Esophagus muscularis mucosa (tissue), 4 donors: ENCODE data around the gene TRAPPC12. TPM values are rescaled to one million over a fixed set of nuclear protein-coding genes. Genes with fewer than 3 reads are reported as not detected.
A peak's percentile ranks its signal among the peaks of the same experiment; 100 is the strongest.

ENCODE experiments used
- DNase-seq: peaks from one replicate; pipeline ENCODE4 v3.0.0-alpha.2; 2017; ENCODE audit errors: extremely low spot score
- H3K27ac ChIP-seq, 4 donors: fragments of 200-600 bp; sonication (generic); replicated peaks in 1 of 4; 1 replicate in 3 of 4; 2 replicates in 1 of 4; pipeline ENCODE4 v1.5.1; 2016 to 2019; ENCODE audit warnings: mild to moderate bottlenecking in 1 of 4
- H3K27me3 ChIP-seq, 4 donors: fragments of 200-600 bp; sonication (generic); one replicate each; pipeline versions ENCODE4 v1.5.1 to v1.6.0; 2016 to 2019
- H3K36me3 ChIP-seq, 4 donors: fragments of 200-600 bp; sonication (generic); one replicate each; pipeline ENCODE4 v1.5.1; 2016 to 2019
- H3K4me1 ChIP-seq, 4 donors: fragments of 200-600 bp; sonication (generic); one replicate each; pipeline ENCODE4 v1.5.1; 2016 to 2019
- H3K4me3 ChIP-seq, 4 donors: fragments of 200-600 bp; sonication (generic); 1 replicate in 2 of 4; 2 replicates in 2 of 4; pipeline ENCODE4 v1.5.1; 2016 to 2019; ENCODE audit warnings: mild to moderate bottlenecking in 4 of 4, moderate library complexity in 1 of 4
- H3K9me3 ChIP-seq, 4 donors: fragments of 200-600 bp; sonication (generic); 1 replicate in 3 of 4; 2 replicates in 1 of 4; pipeline ENCODE4 v1.5.1; 2016 to 2019
- CTCF ChIP-seq, 3 experiments: fragments of 200-600 bp in 2 of 3; fragments of 450-650 bp in 1 of 3; sonication (generic) in 2 of 3; IDR thresholded peaks; one replicate each; pipeline ENCODE4 v1.5.1; 2017 to 2019; ENCODE audit warnings: antibody characterized with exemption in 3 of 3, mild to moderate bottlenecking in 2 of 3, moderate library complexity in 1 of 3
- EP300 ChIP-seq: sonication (generic); formaldehyde crosslinking; IDR thresholded peaks from one replicate; pipeline ENCODE4 v1.6.1; 2017; ENCODE audit warnings: antibody characterized with exemption
- POLR2A ChIP-seq: fragments of 450-650 bp; IDR thresholded peaks from one replicate; pipeline ENCODE4 v1.6.1; 2017; ENCODE audit warnings: antibody characterized with exemption, moderate library complexity, mild to moderate bottlenecking, low read depth
- POLR2AphosphoS5 ChIP-seq, 2 donors: sonication (generic); formaldehyde crosslinking; IDR thresholded peaks; one replicate each; pipeline ENCODE4 v1.6.1; 2017; ENCODE audit warnings: antibody characterized with exemption in 2 of 2
- WGBS: methylation state at CpG from one replicate; pipeline ENCODE4 v1.1.5; 2018; 5-methylcytosine and 5-hydroxymethylcytosine counted together
- intact Hi-C: fragments of 100-400 bp; cut with DNase I; formaldehyde crosslinking; loops from one replicate; pipeline ENCODE4 v1.15.1; 2023
- total RNA-seq, 4 donors: library from RNA; depleted of rRNA; stranded (reverse); fragments of >200 nt; gene quantifications; one replicate each; pipeline versions ENCODE4 v1.1.0 to v1.2.1, GENCODE V29; 2016

The TRAPPC12 gene
- total RNA-seq, 4 donors from 2014 or later = 65.6 to 89.3 (median 72.6) TPM

- Histone ChIP-seq H3K4me1 (peaks cover 0 to 14% (median 2%) of the 10 kb centered on the region in 4 donors), H3K27ac (no peak overlapping the region), H3K9me3 (no peaks in the 10 kb centered on the region), H3K27me3 (no peaks in the 10 kb centered on the region), H3K36me3 (peaks cover 13 to 68% (median 54%) of the 10 kb centered on the region in 4 donors), H3K4me3 (no peak overlapping the region)
- intact Hi-C loops = no loop called here
- 96% methylated on average over 17 of the region's 20 CpGs for WGBS
- no peak for DNase-seq
- no peak for TF ChIP-seq POLR2AphosphoS5 (IDR thresholded peaks at IDR 0.05)
- no peak for TF ChIP-seq EP300
- no peak for TF ChIP-seq POLR2A
- TF ChIP-seq CTCF (IDR thresholded peaks at IDR 0.05) = no peak
Observed at GRCh38 chr2:3481736-3482362, 102.4 kb downstream of the TRAPPC12 start.

- intact Hi-C loops = no loop called here
- 97% methylated on average over 15 of the region's 20 CpGs for WGBS
- H3K36me3 ChIP-seq = peaks cover 13 to 66% (median 52%) of the 10 kb centered on the region in 4 donors
Observed at GRCh38 chr2:3482363-3482821, 102.9 kb downstream of the TRAPPC12 start.

DNA sequence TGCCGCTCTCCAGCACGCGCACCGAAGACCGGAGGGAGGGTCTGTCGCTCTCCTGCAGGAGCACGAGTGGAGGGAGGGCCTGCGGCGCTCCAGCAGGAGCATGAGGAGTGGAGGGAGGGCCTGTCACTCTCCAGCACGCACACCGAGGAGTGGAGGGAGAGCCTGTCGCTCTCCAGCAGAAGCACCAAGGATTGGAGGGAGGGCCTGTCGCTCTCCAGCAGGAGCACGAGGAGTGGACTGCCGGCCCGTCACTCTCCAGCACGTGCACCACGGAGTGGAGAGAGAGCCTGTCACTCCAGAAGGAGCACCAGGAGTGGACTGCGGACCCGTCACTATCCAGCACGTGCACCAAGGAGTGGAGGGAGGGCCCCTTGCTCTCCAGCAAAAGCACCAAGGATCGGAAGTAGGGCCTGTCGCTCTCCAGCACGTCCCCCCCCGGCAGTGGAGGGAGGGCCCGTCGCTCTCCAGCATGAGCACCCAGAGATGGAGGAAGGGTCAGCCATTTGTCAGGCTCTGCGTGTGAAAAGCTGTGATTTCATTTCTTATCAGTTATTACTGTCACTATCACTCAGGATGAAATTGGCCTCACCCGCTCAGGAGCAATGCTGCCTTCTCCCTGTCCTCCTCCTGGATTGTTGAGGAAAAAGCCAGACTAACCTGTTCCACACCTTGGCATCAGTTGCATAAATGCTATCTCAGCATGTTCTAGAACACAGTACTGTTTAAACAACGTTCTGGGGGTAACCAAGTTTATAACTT lies 103.9 kb downstream of the TRAPPC12 start:
- Histone ChIP-seq H3K4me3 (peak overlapping the region in 1 of 4 donors; percentile 14), H3K4me1 (peaks cover 0 to 14% (median 6%) of the 10 kb centered on the region in 4 donors), H3K36me3 (peaks cover 8 to 57% (median 43%) of the 10 kb centered on the region in 4 donors), H3K27ac (peak overlapping the region in 2 of 4 donors; percentile 23 to 31), H3K9me3 (no peaks in the 10 kb centered on the region), H3K27me3 (no peaks in the 10 kb centered on the region)
- intact Hi-C loops = no loop called here
- 51% methylated on average over 10 of the region's 30 CpGs for WGBS
- no peak for TF ChIP-seq EP300
- TF ChIP-seq CTCF (IDR thresholded peaks at IDR 0.05) = peak in 1 of 3 experiments; percentile 12
- TF ChIP-seq POLR2A = no peak
- TF ChIP-seq POLR2AphosphoS5 (IDR thresholded peaks at IDR 0.05) = peak; percentile 37 to 53
- DNase-seq = no peak

More at GRCh38 chr2:3482363-3482821, 102.9 kb downstream of the TRAPPC12 start:
- Histone ChIP-seq H3K4me1 (peaks cover 0 to 14% (median 2%) of the 10 kb centered on the region in 4 donors), H3K27ac (peak overlapping the region in 1 of 4 donors; percentile 31), H3K4me3 (no peak overlapping the region), H3K9me3 (no peaks in the 10 kb centered on the region), H3K27me3 (no peaks in the 10 kb centered on the region)
- DNase-seq = no peak
- TF ChIP-seq EP300 = no peak

DNA sequence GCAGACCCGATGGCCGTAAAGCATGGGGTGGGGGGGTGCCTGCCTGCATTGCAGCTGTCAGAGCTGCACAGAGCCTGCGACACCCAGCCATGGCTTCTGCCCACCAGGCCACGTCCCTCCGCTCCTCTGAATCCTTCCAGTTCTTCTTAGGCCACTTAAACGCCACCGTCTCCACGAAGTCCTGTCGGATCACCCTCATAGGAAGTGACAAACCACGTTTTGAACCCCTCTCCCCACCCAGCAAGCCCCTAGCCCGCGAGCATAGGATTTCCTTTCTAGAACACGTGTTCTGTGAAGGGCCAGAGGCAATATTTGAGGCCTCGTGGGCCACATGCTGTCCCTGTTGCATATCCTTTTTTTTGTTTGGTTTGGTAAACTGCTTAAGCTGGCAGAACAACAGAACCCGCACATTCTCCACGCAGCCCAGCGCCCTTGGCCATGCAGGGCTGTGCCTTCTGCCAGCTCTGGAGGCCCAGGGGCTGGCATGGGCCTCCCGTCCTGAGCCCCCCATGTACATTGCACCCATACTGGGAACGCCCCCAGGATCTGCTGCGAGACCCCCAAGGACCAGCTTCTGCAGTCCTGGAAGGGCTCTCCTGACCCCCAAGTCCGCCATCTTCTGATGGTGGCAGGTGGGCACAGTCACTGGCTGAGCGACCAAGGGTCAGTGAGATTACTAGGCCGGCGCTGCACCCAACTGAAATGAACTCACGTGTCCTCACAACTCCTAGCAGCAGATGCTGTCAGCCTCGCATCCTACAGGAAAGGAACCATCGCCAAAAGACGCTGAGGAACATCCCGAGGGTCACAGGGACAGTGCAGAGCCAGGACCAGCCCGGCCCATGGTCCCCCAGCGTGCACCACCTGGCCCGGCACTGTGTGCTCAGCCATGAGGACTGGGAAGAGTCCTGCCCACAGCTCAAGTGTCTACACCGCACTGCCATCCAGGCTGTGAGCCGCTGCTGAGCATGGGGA lies 104.8 kb downstream of the TRAPPC12 start:
- Histone ChIP-seq H3K27me3 (no peaks in the 10 kb centered on the region), H3K36me3 (peaks cover 0 to 48% (median 35%) of the 10 kb centered on the region in 4 donors), H3K4me3 (no peak overlapping the region), H3K27ac (no peak overlapping the region), H3K4me1 (peaks cover 0 to 14% (median 8%) of the 10 kb centered on the region in 4 donors), H3K9me3 (no peaks in the 10 kb centered on the region)
- 93% methylated on average over 34 of the region's 34 CpGs for WGBS
- TF ChIP-seq CTCF (IDR thresholded peaks at IDR 0.05) = no peak
- intact Hi-C loops = no loop called here
- DNase-seq = no peak
